K562 (cell line): ENCODE data around the gene KIF3B. TPM values are rescaled to one million over a fixed set of nuclear protein-coding genes. Genes with fewer than 3 reads are reported as not detected.
A peak's percentile ranks its signal among the peaks of the same experiment; 100 is the strongest.

Experiments used
- ATAC-seq: fragments of 200-7000 bp; cut with Tn5 transposase; 3 replicates; pipeline ENCODE4 v1.9.1; 2020; ENCODE audit warnings: moderate library complexity
- BruUV-seq: library from RNA; stranded (reverse); fragments of 400-500 nt; replicated peaks from 2 replicates; lab custom pipeline; 2021; lab: Mats Ljungman, UMichigan
- CTCF ChIA-PET: fragments of 300-600 bp; formaldehyde crosslinking; extraction: SDS; loops from one replicate; lab custom pipeline; 2021; ENCODE audit warnings: low intra/inter-chr PET ratio; lab: Yijun Ruan, JAX
- POLR2A ChIA-PET: fragments of 300-600, 350-650 bp; sonication (Branson Sonifier 250); formaldehyde crosslinking; extraction: SDS; loops from one replicate; lab custom pipeline; 2021; ENCODE audit warnings: antibody characterized with exemption, inconsistent platforms; lab: Yijun Ruan, JAX
- DNase-seq, 4 experiments: peaks; one replicate each; pipeline versions ENCODE4 v3.0.0 to v3.0.0-alpha.2; 2011 to 2018; ENCODE audit warnings: low spot score in 3 of 4, mixed read lengths in 3 of 4; ENCODE audit errors: extremely low read depth in 1 of 4
- FAIRE-seq: peaks from 2 replicates; lab custom pipeline; 2011; peaks lifted over from hg19 to GRCh38; lab: Jason Lieb, UNC
- H2AFZ ChIP-seq: 2 replicates; pipeline ENCODE4 v1.6.0; 2011; ENCODE audit warnings: low read depth, low read length, control low read depth, inconsistent platforms
- H3K27ac ChIP-seq: fragments of 200-600 bp; 3 replicates; pipeline ENCODE4 v1.8.0; 2011; ENCODE audit warnings: low read depth, mild to moderate bottlenecking, control low read depth, inconsistent platforms, low read length, moderate library complexity, mixed read lengths; ENCODE audit errors: extremely low read depth
- H3K27me3 ChIP-seq, 2 experiments: fragments of 300-600 bp in 1 of 2; 2 replicates in 1 of 2; 3 replicates in 1 of 2; pipeline versions ENCODE4 v1.6.0 to v1.8.0; 2011; ENCODE audit warnings: inconsistent platforms in 2 of 2, low read length in 2 of 2, mild to moderate bottlenecking in 1 of 2, mixed read lengths in 1 of 2, moderate library complexity in 1 of 2; ENCODE audit not compliant: control insufficient read depth in 2 of 2, insufficient read depth in 2 of 2
- H3K36me3 ChIP-seq: fragments of 300-600 bp; 3 replicates; pipeline ENCODE4 v1.8.0; 2011; ENCODE audit warnings: mild to moderate bottlenecking, low read length, inconsistent platforms; ENCODE audit not compliant: control insufficient read depth, insufficient read depth
- H3K4me1 ChIP-seq, 2 experiments: fragments of 200-600 bp in 1 of 2; replicated peaks in 1 of 2; 2 replicates in 1 of 2; 3 replicates in 1 of 2; pipeline versions ENCODE4 v1.5.1 to v1.8.0; 2011; ENCODE audit warnings: inconsistent platforms in 2 of 2, low read length in 2 of 2, mild to moderate bottlenecking in 1 of 2, mixed read lengths in 1 of 2, moderate library complexity in 1 of 2; ENCODE audit not compliant: control insufficient read depth in 2 of 2, insufficient read depth in 2 of 2
- H3K4me2 ChIP-seq: 2 replicates; pipeline ENCODE4 v1.6.1; 2011; ENCODE audit warnings: low read length, control low read depth, inconsistent platforms, mixed read lengths; ENCODE audit not compliant: insufficient read depth
- H3K4me3 ChIP-seq: fragments of 200-600 bp; sonication (generic), shearing (Covaris generic); 2 replicates; pipeline ENCODE4 v1.5.1; 2016; ENCODE audit warnings: control low read depth, inconsistent platforms
- H3K79me2 ChIP-seq: fragments of 200-600 bp; 3 replicates; pipeline ENCODE4 v1.8.0; 2011; ENCODE audit warnings: low read length, inconsistent platforms; ENCODE audit not compliant: control insufficient read depth, insufficient read depth
- H3K9ac ChIP-seq, 2 experiments: 2 replicates each; pipeline versions ENCODE4 v1.6.0 to v1.6.1; 2011; ENCODE audit warnings: low read depth in 2 of 2, low read length in 2 of 2, control low read depth in 1 of 2, inconsistent platforms in 1 of 2, mild to moderate bottlenecking in 1 of 2, mixed read lengths in 1 of 2; ENCODE audit not compliant: insufficient read depth in 1 of 2
- H3K9me1 ChIP-seq: one replicate; pipeline ENCODE4 v1.6.0; 2011; ENCODE audit warnings: inconsistent platforms, mild to moderate bottlenecking, low read length, moderate library complexity; ENCODE audit not compliant: control insufficient read depth, insufficient read depth
- H3K9me3 ChIP-seq: replicated peaks from 2 replicates; pipeline ENCODE4 v1.5.1; 2011; ENCODE audit warnings: low read depth, low read length, inconsistent platforms; ENCODE audit not compliant: control insufficient read depth, insufficient read depth
- H4K20me1 ChIP-seq: replicated peaks from 2 replicates; pipeline ENCODE4 v1.6.1; 2011; ENCODE audit warnings: low read length, inconsistent platforms, mixed read lengths; ENCODE audit not compliant: control insufficient read depth, insufficient read depth
- ELF4 ChIP-seq: fragments of 450-650 bp; formaldehyde crosslinking; IDR thresholded peaks from 2 replicates; pipeline ENCODE4 v1.4.0; 2022; ENCODE audit warnings: missing genetic modification characterization
- HDAC2 ChIP-seq: fragments of 450-650 bp; IDR thresholded peaks from 2 replicates; pipeline ENCODE4 v1.6.1; 2016; ENCODE audit warnings: mild to moderate bottlenecking
- LEF1 ChIP-seq: fragments of 450-650 bp; IDR thresholded peaks from 2 replicates; pipeline ENCODE4 v1.6.1; 2016; ENCODE audit warnings: mild to moderate bottlenecking
- MYC ChIP-seq, 2 experiments: fragments of 250-450 bp in 1 of 2; sonication (Bioruptor Pico) in 1 of 2; IDR thresholded peaks; 2 replicates each; pipeline versions ENCODE4 v1.5.1 to v1.6.1; 2012 to 2021; ENCODE audit warnings: low read depth in 2 of 2, borderline replicate concordance in 1 of 2, improper control_type of control experiment in 1 of 2, low read length in 1 of 2, mild to moderate bottlenecking in 1 of 2, moderate library complexity in 1 of 2
- SREBF1 ChIP-seq: fragments of 150-350 bp; IDR thresholded peaks from 2 replicates; pipeline ENCODE4 v1.6.1; 2014; ENCODE audit warnings: antibody characterized with exemption, low read depth, low read length, borderline replicate concordance
- WGBS: fragments of 100-300 bp; shearing (Covaris generic); methylation state at CpG from one replicate; pipeline ENCODE4 v1.1.6; 2016; ENCODE audit warnings: low coverage, mixed read lengths; ENCODE audit not compliant: insufficient coverage; ENCODE audit errors: missing lambda C conversion rate; 5-methylcytosine and 5-hydroxymethylcytosine counted together
- in situ Hi-C: fragments of 300-500 bp; cut with MboI; formaldehyde crosslinking; loops from 4 replicates; pipeline ENCODE4 v1.15.0; 2018; ENCODE audit warnings: inconsistent platforms, mixed read lengths
- intact Hi-C: fragments of 100-400 bp; cut with micrococcal nuclease; formaldehyde crosslinking; loops from 2 replicates; pipeline ENCODE4 v1.14.2; 2022
- polyA plus RNA-seq, 8 experiments: library from polyadenylated mRNA; depleted of rRNA in 4 of 8; stranded (reverse) in 5 of 8; unstranded in 3 of 8; fragments of >200 nt; fragmentation: Nextera tagmentation in 2 of 8; fragmentation: Illumina TruSeq in 1 of 8; extraction: Ambion mirVana in 2 of 8; extraction: Trizol in 1 of 8; gene quantifications; 2 replicates each; pipeline versions ENCODE4 v1.2.1 to v1.2.3, GENCODE V29; 2011 to 2014; ENCODE audit warnings: inconsistent platforms in 1 of 8, missing spikeins in 1 of 8
- total RNA-seq, 7 experiments: library from RNA; depleted of rRNA in 6 of 7; stranded (reverse); fragments of >200 nt in 6 of 7; fragmentation: Illumina TruSeq in 2 of 7; extraction: Trizol in 2 of 7; gene quantifications; 2 replicates each; pipeline versions ENCODE4 v1.2.1 to v1.2.3, GENCODE V29; 2011 to 2021; ENCODE audit warnings: low replicate concordance in 1 of 7
- TF ChIP-seq, protein P1 (sequence below): IDR thresholded peaks from 2 replicates; pipeline ENCODE4 v1.6.1; 2014; ENCODE audit warnings: antibody characterized with exemption

KIF3B gene
- total and polyA plus RNA-seq, 9 of the 15 experiments (the other 6 are each of a cell fraction or from before 2014, with no cell fraction given): 2.9 to 12.3 (median 8.6) TPM

DNA sequence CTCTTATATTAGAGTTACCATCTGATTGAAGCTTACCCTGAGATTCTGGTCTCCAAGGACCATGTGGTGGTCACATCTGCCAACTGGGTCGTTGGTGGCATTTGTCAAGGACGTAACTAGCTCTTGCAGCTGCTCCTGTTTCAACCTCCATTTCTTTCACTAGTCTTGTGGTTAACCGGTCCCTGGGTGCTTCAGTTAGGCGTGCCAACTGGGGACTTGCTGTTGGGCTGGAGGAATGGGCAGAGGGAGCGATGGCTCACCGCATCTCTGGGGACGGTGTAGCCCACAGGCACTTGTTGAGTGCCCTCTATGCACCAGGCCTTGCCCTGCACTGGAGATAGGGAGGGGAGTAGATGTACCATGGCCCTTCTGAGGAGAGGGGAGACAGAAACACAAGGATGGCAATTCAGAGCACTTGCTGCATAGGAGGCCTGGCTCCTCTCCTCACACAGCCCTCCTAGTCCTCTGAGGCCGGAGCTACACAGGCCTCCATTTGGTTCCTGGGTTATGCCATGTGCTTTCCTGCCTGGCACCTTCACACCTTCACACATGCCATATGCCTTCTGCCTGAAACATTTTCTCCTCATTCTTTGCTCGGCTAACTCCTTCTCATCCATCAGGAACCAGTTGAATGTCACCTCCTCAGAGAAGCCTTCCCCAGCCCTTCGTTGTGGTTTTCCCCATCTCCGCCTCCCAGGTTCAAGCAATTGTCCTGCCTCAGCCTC, 60.6 kb downstream of the KIF3B start:
- DNase-seq (no peak), FAIRE-seq (no peak), ATAC-seq (no peak)
- Histone ChIP-seq H3K9me3 (no peaks in the 10 kb centered on the region), H3K27me3 (no peaks in the 10 kb centered on the region), H2AFZ (no peak overlapping the region), H3K4me3 (no peak overlapping the region), H3K4me1 (peaks cover 3 to 24% of the 10 kb centered on the region in 2 experiments; a peak in 4 of 5 replicates), H3K36me3 (no peaks in the 10 kb centered on the region), H3K9ac (peak overlapping the region in 1 of 2 experiments; percentile 29; a peak in 1 of 4 replicates), H4K20me1 (no peaks in the 10 kb centered on the region), H3K79me2 (no peaks in the 10 kb centered on the region), H3K27ac (no peak overlapping the region), H3K4me2 (no peak overlapping the region), H3K9me1 (no peaks in the 10 kb centered on the region)
- BruUV-seq: no TSS peak
- POLR2A ChIA-PET: interaction anchor here (1.9 kb wide), 1 partner anchor 53 kb away, joined by 5 read pairs; no protein-coding TSS in a partner anchor
- in situ Hi-C loops: no loop called here
- no peak for TF ChIP-seq LEF1
- TF ChIP-seq, protein P1, sequence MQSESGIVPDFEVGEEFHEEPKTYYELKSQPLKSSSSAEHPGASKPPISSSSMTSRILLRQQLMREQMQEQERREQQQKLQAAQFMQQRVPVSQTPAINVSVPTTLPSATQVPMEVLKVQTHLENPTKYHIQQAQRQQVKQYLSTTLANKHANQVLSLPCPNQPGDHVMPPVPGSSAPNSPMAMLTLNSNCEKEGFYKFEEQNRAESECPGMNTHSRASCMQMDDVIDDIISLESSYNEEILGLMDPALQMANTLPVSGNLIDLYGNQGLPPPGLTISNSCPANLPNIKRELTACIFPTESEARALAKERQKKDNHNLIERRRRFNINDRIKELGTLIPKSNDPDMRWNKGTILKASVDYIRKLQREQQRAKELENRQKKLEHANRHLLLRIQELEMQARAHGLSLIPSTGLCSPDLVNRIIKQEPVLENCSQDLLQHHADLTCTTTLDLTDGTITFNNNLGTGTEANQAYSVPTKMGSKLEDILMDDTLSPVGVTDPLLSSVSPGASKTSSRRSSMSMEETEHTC: no peak
- no peak for TF ChIP-seq MYC (IDR thresholded peaks at IDR 0.05; ENCODE audit: low read depth, low read length)
- no peak for TF ChIP-seq MYC (CRISPR knock-in tag; IDR thresholded peaks at IDR 0.05; ENCODE audit: borderline replicate concordance, low read depth)
- no peak for TF ChIP-seq HDAC2
- TF ChIP-seq SREBF1: no peak
- TF ChIP-seq ELF4: no peak
- CTCF ChIA-PET: no interaction called here
- WGBS: 85% methylated on average over 11 of the region's 11 CpGs
- intact Hi-C loops: loop anchor here (2.0 to 10.0 kb wide), 2 partner anchors 101 to 317 kb away; no protein-coding TSS in a partner anchor
